Brain microvascular endothelial cell (primary cell): ENCODE results near the gene DESI1.

Experiments used
- DNase-seq: peaks from one replicate; pipeline ENCODE4 v3.0.0-alpha.2; 2020
- H3K27ac ChIP-seq: fragments of 250-450 bp; sonication (Bioruptor Pico); 2 replicates; pipeline ENCODE4 v1.5.1; 2020; ENCODE audit warnings: mild to moderate bottlenecking, moderate library complexity
- H3K27me3 ChIP-seq: fragments of 250-450 bp; sonication (Bioruptor Pico); replicated peaks from 2 replicates; pipeline ENCODE4 v1.5.1; 2020; ENCODE audit warnings: mild to moderate bottlenecking
- H3K36me3 ChIP-seq: fragments of 250-450 bp; sonication (Bioruptor Pico); replicated peaks from 2 replicates; pipeline ENCODE4 v1.5.1; 2020; ENCODE audit warnings: mild to moderate bottlenecking
- H3K4me3 ChIP-seq: 2 replicates; pipeline ENCODE4 v1.5.1; 2011; ENCODE audit warnings: low read depth, mild to moderate bottlenecking, control low read depth, low read length, moderate library complexity
- in situ Hi-C: cut with HindIII; loops from 2 replicates; pipeline ENCODE4 v1.10.0; 2017; ENCODE audit warnings: low sequenced_read_pairs, low pct_ligation_motif_present
- TF ChIP-seq, protein P1 (sequence below): IDR thresholded peaks from 2 replicates; pipeline ENCODE4 v1.5.1; 2011; ENCODE audit warnings: low read depth, mild to moderate bottlenecking, moderate library complexity, low read length, control low read depth, inconsistent platforms; ENCODE audit errors: missing control alignments

Gene DESI1

GRCh38 chr22:41565403-41566054 is 55.3 kb downstream of the DESI1 start:
- Histone ChIP-seq H3K27ac (peak overlapping the region; percentile 58), H3K27me3 (no peaks in the 10 kb centered on the region), H3K36me3 (no peaks in the 10 kb centered on the region), H3K4me3 (no peak overlapping the region)
- TF ChIP-seq, protein P1, sequence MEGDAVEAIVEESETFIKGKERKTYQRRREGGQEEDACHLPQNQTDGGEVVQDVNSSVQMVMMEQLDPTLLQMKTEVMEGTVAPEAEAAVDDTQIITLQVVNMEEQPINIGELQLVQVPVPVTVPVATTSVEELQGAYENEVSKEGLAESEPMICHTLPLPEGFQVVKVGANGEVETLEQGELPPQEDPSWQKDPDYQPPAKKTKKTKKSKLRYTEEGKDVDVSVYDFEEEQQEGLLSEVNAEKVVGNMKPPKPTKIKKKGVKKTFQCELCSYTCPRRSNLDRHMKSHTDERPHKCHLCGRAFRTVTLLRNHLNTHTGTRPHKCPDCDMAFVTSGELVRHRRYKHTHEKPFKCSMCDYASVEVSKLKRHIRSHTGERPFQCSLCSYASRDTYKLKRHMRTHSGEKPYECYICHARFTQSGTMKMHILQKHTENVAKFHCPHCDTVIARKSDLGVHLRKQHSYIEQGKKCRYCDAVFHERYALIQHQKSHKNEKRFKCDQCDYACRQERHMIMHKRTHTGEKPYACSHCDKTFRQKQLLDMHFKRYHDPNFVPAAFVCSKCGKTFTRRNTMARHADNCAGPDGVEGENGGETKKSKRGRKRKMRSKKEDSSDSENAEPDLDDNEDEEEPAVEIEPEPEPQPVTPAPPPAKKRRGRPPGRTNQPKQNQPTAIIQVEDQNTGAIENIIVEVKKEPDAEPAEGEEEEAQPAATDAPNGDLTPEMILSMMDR = no peak
- peak; percentile 82 for DNase-seq
- in situ Hi-C loops = no loop called here

- H3K36me3 ChIP-seq = no peaks in the 10 kb centered on the region
- DNase-seq = no peak
- in situ Hi-C loops = no loop called here
- no peak overlapping the region for H3K27ac ChIP-seq
- TF ChIP-seq, protein P1 = no peak
- no peak overlapping the region for H3K4me3 ChIP-seq
- H3K27me3 ChIP-seq = no peaks in the 10 kb centered on the region
Observed at GRCh38 chr22:41564563-41564962, 56.3 kb downstream of the DESI1 start.

DNA sequence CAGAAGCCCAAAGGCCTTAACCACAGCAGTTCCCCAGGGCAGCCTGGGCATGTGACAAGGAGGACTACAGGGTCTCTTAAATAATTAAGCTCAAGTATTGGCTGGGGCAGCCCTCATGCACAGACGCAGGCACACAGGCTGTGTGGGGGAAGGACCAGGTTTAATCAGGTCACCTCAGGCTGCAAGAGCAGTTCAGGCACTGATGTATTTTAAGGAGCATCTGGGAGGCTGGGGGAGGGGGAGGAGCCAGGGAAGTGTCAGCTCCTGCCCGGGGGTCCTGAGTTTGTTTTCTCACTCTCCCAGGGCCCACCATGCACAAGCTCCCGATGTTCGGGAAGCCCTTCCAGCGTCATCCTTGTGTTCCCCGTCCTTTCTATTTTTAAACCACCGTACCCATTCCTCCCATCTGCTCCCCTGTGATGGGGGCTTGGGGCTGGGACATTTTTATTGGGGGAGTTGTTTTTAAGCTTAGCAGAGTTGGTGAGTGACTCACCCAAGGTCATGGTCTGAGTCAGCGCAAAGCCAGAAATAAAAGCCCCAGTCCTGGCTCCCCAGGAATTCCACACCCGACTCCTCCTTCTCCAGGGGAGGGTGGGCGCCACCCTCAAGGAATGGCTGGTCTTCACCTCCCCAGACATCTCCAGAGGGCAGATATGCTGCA is 57.7 kb downstream of the DESI1 start:
- in situ Hi-C loops = no loop called here
- TF ChIP-seq, protein P1 = no peak
- no peaks in the 10 kb centered on the region for H3K27me3 ChIP-seq
- no peaks in the 10 kb centered on the region for H3K36me3 ChIP-seq
- H3K27ac ChIP-seq = peak overlapping the region; percentile 4
- H3K4me3 ChIP-seq = peak overlapping the region; percentile 29
- DNase-seq = peak; percentile 70

DNA sequence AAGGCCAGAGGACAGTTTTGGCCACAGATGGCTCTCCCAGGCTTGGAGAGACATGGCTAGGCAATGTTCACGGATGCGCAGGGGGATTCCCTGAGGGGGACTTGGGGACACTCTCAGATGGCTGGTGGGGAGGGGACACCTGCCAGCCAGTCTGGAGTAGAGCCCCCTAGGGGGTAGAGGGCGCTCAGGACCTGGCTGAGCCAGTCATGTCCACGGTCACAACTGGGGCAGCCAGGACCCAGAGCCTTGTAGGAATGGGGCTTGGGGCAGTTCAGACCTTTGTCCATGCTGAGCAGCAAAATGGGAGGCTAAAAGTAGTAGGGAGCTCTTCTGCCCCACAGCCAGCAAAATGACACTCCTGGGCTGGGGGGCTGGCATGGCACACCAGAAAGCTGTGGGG is 58.4 kb downstream of the DESI1 start:
- Histone ChIP-seq H3K27ac (no peak overlapping the region), H3K27me3 (no peaks in the 10 kb centered on the region), H3K4me3 (no peak overlapping the region), H3K36me3 (no peaks in the 10 kb centered on the region)
- in situ Hi-C loops = no loop called here
- DNase-seq = no peak
- TF ChIP-seq, protein P1 = no peak

GRCh38 chr22:41561788-41562187 is 59.1 kb downstream of the DESI1 start:
- Histone ChIP-seq H3K27ac (no peak overlapping the region), H3K36me3 (no peaks in the 10 kb centered on the region), H3K27me3 (no peaks in the 10 kb centered on the region), H3K4me3 (no peak overlapping the region)
- TF ChIP-seq, protein P1 = no peak
- in situ Hi-C loops = no loop called here
- DNase-seq = no peak
